PFSK-1 (cell line): ENCODE measurements around the gene TJP2.

ENCODE experiments used
- FOXP2 ChIP-seq: optimal IDR thresholded peaks from 2 replicates; pipeline ENCODE3; 2011; ENCODE audit warnings: borderline replicate concordance, control low read depth, inconsistent platforms; ENCODE audit not compliant: insufficient read depth; ENCODE audit errors: extremely low read length, extremely low read depth
- POLR2AphosphoS5 ChIP-seq: IDR thresholded peaks from 2 replicates; pipeline ENCODE4 v1.6.1; 2012; ENCODE audit warnings: low read depth, mild to moderate bottlenecking, control low read depth, low read length, moderate library complexity
- SIN3A ChIP-seq: IDR thresholded peaks from 2 replicates; pipeline ENCODE4 v1.6.1; 2012; ENCODE audit warnings: mild to moderate bottlenecking, low read length, moderate library complexity, borderline replicate concordance; ENCODE audit not compliant: insufficient read depth
- TAF1 ChIP-seq: IDR thresholded peaks from 2 replicates; pipeline ENCODE4 v1.6.1; 2012; ENCODE audit warnings: low read length, control low read depth, borderline replicate concordance; ENCODE audit not compliant: insufficient read depth
- TF ChIP-seq, protein P1 (sequence below), 2 experiments: IDR thresholded peaks; 2 replicates each; pipeline versions ENCODE4 v1.6.1 to v1.8.0; 2011 to 2012; ENCODE audit warnings: low read depth in 2 of 2, low read length in 2 of 2, control low read depth in 1 of 2, inconsistent platforms in 1 of 2, mild to moderate bottlenecking in 1 of 2, moderate library complexity in 1 of 2; ENCODE audit not compliant: insufficient read depth in 1 of 2

Gene TJP2

GRCh38 chr9:69237702-69238295, 63.7 kb downstream of the TJP2 start:
- TF ChIP-seq SIN3A: no peak
- no peak for TF ChIP-seq FOXP2
- TF ChIP-seq, protein P1, sequence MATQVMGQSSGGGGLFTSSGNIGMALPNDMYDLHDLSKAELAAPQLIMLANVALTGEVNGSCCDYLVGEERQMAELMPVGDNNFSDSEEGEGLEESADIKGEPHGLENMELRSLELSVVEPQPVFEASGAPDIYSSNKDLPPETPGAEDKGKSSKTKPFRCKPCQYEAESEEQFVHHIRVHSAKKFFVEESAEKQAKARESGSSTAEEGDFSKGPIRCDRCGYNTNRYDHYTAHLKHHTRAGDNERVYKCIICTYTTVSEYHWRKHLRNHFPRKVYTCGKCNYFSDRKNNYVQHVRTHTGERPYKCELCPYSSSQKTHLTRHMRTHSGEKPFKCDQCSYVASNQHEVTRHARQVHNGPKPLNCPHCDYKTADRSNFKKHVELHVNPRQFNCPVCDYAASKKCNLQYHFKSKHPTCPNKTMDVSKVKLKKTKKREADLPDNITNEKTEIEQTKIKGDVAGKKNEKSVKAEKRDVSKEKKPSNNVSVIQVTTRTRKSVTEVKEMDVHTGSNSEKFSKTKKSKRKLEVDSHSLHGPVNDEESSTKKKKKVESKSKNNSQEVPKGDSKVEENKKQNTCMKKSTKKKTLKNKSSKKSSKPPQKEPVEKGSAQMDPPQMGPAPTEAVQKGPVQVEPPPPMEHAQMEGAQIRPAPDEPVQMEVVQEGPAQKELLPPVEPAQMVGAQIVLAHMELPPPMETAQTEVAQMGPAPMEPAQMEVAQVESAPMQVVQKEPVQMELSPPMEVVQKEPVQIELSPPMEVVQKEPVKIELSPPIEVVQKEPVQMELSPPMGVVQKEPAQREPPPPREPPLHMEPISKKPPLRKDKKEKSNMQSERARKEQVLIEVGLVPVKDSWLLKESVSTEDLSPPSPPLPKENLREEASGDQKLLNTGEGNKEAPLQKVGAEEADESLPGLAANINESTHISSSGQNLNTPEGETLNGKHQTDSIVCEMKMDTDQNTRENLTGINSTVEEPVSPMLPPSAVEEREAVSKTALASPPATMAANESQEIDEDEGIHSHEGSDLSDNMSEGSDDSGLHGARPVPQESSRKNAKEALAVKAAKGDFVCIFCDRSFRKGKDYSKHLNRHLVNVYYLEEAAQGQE (IDR thresholded peaks at IDR 0.05; ENCODE audit: insufficient read depth in 1 of 2, low read depth in 2 of 2, low read length in 2 of 2): no peak
- TF ChIP-seq TAF1: no peak

GRCh38 chr9:69243116-69243515, 69.0 kb downstream of the TJP2 start:
- TF ChIP-seq TAF1 (no peak), SIN3A (no peak), FOXP2 (no peak), POLR2AphosphoS5 (no peak)
- TF ChIP-seq, protein P1 (IDR thresholded peaks at IDR 0.05; ENCODE audit: insufficient read depth in 1 of 2, low read depth in 2 of 2, low read length in 2 of 2): no peak

DNA sequence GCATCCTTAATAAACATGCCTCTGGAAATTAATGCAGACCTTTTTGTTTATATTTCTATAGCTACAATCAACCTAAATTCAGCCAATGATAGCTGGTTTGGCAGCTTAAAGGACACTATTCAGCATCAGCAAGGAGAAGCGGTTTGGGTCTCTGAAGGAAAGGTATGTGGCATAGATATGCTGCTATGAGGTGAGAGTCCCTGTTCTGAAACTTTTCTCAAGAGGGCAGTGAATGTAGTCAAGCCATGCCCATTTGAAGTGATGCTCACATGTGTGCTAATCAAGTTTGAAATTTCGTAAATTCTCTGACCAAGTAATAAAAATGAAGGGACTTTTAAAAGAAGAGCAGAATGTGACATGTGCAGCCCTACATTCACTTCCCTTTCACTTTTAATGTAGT, 72.6 kb downstream of the TJP2 start:
- no peak for TF ChIP-seq TAF1
- TF ChIP-seq, protein P1 (IDR thresholded peaks at IDR 0.05; ENCODE audit: insufficient read depth in 1 of 2, low read depth in 2 of 2, low read length in 2 of 2): no peak

- TF ChIP-seq TAF1 (no peak), SIN3A (no peak), FOXP2 (no peak), POLR2AphosphoS5 (no peak)
- TF ChIP-seq, protein P1 (IDR thresholded peaks at IDR 0.05; ENCODE audit: insufficient read depth in 1 of 2, low read depth in 2 of 2, low read length in 2 of 2): no peak
These were observed 73.9 kb downstream of the TJP2 start for GRCh38 chr9:69248005-69248404.

- TF ChIP-seq, protein P1 (IDR thresholded peaks at IDR 0.05; ENCODE audit: insufficient read depth in 1 of 2, low read depth in 2 of 2, low read length in 2 of 2): no peak
- TF ChIP-seq SIN3A (no peak), TAF1 (no peak), FOXP2 (no peak), POLR2AphosphoS5 (no peak)
These were observed 75.3 kb downstream of the TJP2 start for GRCh38 chr9:69249337-69249736.
